Fibroblast of the aortic adventitia (primary cell): ENCODE measurements around the gene SVBP. TPM values are rescaled to one million over a fixed set of nuclear protein-coding genes. Genes with fewer than 3 reads are reported as not detected.
"Not testable (repeated sequence)": the region's sequence is repeated elsewhere in the genome, so short reads cannot be mapped to it uniquely, and the experiment has no call there.

Source experiments
- DNase-seq: peaks from one replicate; pipeline ENCODE4 v3.0.0-alpha.2; 2010; ENCODE audit warnings: low read depth
- H3K4me3 ChIP-seq: 2 replicates; pipeline ENCODE4 v1.5.1; 2011; ENCODE audit warnings: low read depth, mild to moderate bottlenecking, control low read depth, low read length, moderate library complexity
- CTCF ChIP-seq: IDR thresholded peaks from 2 replicates; pipeline ENCODE4 v1.5.1; 2011; ENCODE audit warnings: mild to moderate bottlenecking, low read length, control low read depth, inconsistent platforms; ENCODE audit not compliant: insufficient read depth
- total RNA-seq: library from RNA; depleted of rRNA; stranded (reverse); fragments of >200 nt; gene quantifications from 2 replicates; pipeline ENCODE4 v1.2.3, GENCODE V29; 2012; ENCODE audit warnings: low replicate concordance

The SVBP gene
- total RNA-seq, result 18.9 and 32.1 TPM in 2 replicates

- no peak for TF ChIP-seq CTCF
Measured at GRCh38 chr1:42816585-42817439, at the start of gene SVBP, which contains the start of gene ERMAP. SVBP (minus strand) TSS chr1:42817397; CDS start chr1:42816544, 853 bp downstream. ERMAP (plus strand) TSS chr1:42817122; CDS start chr1:42830449, 13,327 bp downstream.

GRCh38 chr1:42866549-42866948 lies 49.4 kb upstream of the SVBP start:
- no peak for TF ChIP-seq CTCF
- DNase-seq, result no peak

More at GRCh38 chr1:42816585-42817439, at the start of gene SVBP, which contains the start of gene ERMAP:
- DNase-seq, result peak; percentile 82
- peak within 1 kb of the TSS; percentile 83 for H3K4me3 ChIP-seq

GRCh38 chr1:42861014-42861399 lies 43.8 kb upstream of the SVBP start:
- no peak overlapping the region for H3K4me3 ChIP-seq
- no peak for TF ChIP-seq CTCF
- no peak for DNase-seq

More at GRCh38 chr1:42866549-42866948, 49.4 kb upstream of the SVBP start:
- no peak overlapping the region for H3K4me3 ChIP-seq

- TF ChIP-seq CTCF, result peak; percentile 23
- DNase-seq, result no peak
Measured at GRCh38 chr1:42860339-42861013, 43.3 kb upstream of the SVBP start.

GRCh38 chr1:42859366-42859765 lies 42.2 kb upstream of the SVBP start:
- not testable (repeated sequence) for H3K4me3 ChIP-seq

More at GRCh38 chr1:42860339-42861013, 43.3 kb upstream of the SVBP start:
- no peak overlapping the region for H3K4me3 ChIP-seq

GRCh38 chr1:42856554-42856953 lies 39.4 kb upstream of the SVBP start:
- not testable (repeated sequence) for H3K4me3 ChIP-seq, DNase-seq

More at GRCh38 chr1:42859366-42859765, 42.2 kb upstream of the SVBP start:
- DNase-seq, result not testable (repeated sequence)

- no peak overlapping the region for H3K4me3 ChIP-seq
- peak; percentile 4 for DNase-seq
- TF ChIP-seq CTCF, result no peak
Measured at GRCh38 chr1:42853116-42853884, 36.1 kb upstream of the SVBP start.
